ENCODE data around the gene ADGRV1. TPM values are rescaled to one million over a fixed set of nuclear protein-coding genes. Genes with fewer than 3 reads are reported as not detected.

ADGRV1 gene
- polyA plus RNA-seq, 3 donors, result 0.18 to 0.33 TPM; not detected in 1

DNA sequence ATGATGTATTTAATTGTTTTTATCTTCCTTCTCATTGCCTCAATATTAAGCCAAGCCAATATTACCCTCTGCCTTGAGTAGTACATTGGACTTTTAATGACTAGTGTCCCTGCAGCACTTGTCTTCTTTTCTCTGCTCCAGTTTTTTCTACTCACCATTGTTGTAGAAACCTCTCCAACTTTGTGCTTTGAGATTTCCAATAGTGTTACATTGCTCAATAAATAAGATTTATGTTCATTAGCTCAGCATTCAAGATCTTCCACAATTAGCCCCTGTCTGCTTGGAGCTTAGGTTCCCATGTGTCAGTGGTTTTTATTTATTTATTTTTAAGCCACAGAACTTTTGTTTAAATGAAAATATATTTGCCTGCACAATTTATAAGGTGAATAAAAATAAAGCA, 145.3 kb downstream of the ADGRV1 start:
- no peaks in the 10 kb centered on the region for H3K79me2 ChIP-seq (ENCODE audit: insufficient read depth, low read length)
- no peaks in the 10 kb centered on the region for H3K27me3 ChIP-seq (ENCODE audit: control insufficient read depth in 2 of 2, insufficient read depth in 2 of 2, low read length in 2 of 2)
- H3K27me3 Mint-ChIP-seq (ENCODE audit: low read depth in 3 of 3), result no peaks in the 10 kb centered on the region
- H3K9me3 ChIP-seq (replicated peaks in 1 of 2; ENCODE audit: control insufficient read depth in 1 of 2, insufficient read depth in 1 of 2, low read length in 2 of 2), result no peaks in the 10 kb centered on the region
- H3K4me1 Mint-ChIP-seq, result no peaks in the 10 kb centered on the region
- H3K4me3 ChIP-seq (replicated peaks in 1 of 3; ENCODE audit: low read depth in 2 of 3, low read length in 3 of 3), result no peak overlapping the region
- H3K9me3 Mint-ChIP-seq, result no peaks in the 10 kb centered on the region
- intact Hi-C loops (cut with micrococcal nuclease), result no loop called here
- H2AFZ ChIP-seq (ENCODE audit: insufficient read depth, low read depth, low read length, poor library complexity, severe bottlenecking), result no peak overlapping the region
- DNase-seq, result no peak
- H3K4me3 Mint-ChIP-seq, result no peak overlapping the region
- TF ChIP-seq, protein P1, sequence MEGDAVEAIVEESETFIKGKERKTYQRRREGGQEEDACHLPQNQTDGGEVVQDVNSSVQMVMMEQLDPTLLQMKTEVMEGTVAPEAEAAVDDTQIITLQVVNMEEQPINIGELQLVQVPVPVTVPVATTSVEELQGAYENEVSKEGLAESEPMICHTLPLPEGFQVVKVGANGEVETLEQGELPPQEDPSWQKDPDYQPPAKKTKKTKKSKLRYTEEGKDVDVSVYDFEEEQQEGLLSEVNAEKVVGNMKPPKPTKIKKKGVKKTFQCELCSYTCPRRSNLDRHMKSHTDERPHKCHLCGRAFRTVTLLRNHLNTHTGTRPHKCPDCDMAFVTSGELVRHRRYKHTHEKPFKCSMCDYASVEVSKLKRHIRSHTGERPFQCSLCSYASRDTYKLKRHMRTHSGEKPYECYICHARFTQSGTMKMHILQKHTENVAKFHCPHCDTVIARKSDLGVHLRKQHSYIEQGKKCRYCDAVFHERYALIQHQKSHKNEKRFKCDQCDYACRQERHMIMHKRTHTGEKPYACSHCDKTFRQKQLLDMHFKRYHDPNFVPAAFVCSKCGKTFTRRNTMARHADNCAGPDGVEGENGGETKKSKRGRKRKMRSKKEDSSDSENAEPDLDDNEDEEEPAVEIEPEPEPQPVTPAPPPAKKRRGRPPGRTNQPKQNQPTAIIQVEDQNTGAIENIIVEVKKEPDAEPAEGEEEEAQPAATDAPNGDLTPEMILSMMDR (IDR thresholded peaks at IDR 0.05), result no peak
- no peak overlapping the region for H3K4me2 ChIP-seq (replicated peaks; ENCODE audit: extremely low read depth, low read length, poor library complexity, severe bottlenecking)
- H3K4me1 ChIP-seq (ENCODE audit: control insufficient read depth in 1 of 2, insufficient read depth in 2 of 2, low read length in 2 of 2), result no peaks in the 10 kb centered on the region
- H3K27ac Mint-ChIP-seq, result no peak overlapping the region
- H3K27ac ChIP-seq (ENCODE audit: low read depth in 1 of 2, low read length in 2 of 2), result no peak overlapping the region
- H4K20me1 ChIP-seq (ENCODE audit: insufficient read depth, low read length), result no peaks in the 10 kb centered on the region
- no peaks in the 10 kb centered on the region for H3K36me3 ChIP-seq (replicated peaks in 1 of 2; ENCODE audit: control insufficient read depth in 1 of 2, insufficient read depth in 2 of 2, low read length in 2 of 2)
- no peaks in the 10 kb centered on the region for H3K36me3 Mint-ChIP-seq
- no peak overlapping the region for H3K9ac ChIP-seq (ENCODE audit: insufficient read depth, low read length, poor library complexity, severe bottlenecking)

DNA sequence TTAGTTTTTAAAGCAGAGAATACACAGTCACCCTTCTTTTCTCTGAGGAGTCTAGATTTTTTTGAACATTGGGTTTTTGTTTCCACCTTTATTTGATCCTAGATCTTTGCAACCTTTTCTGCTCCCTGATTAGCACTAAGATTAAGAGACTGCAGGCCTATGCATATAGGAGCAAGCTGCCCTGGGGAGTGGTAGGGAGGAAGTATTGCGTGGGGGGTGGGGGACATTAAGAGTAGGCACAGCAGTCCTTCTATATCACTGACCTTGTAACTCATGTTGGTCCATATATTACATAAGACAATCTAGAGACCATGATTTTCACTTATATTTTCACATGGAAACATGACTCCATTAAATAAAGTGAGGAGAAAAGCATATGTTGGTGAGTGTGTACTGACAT, 149.1 kb downstream of the ADGRV1 start:
- Histone ChIP-seq H3K79me2 (ENCODE audit: insufficient read depth, low read length) (no peaks in the 10 kb centered on the region), H3K9ac (ENCODE audit: insufficient read depth, low read length, poor library complexity, severe bottlenecking) (no peak overlapping the region), H3K27me3 (ENCODE audit: control insufficient read depth in 2 of 2, insufficient read depth in 2 of 2, low read length in 2 of 2) (no peaks in the 10 kb centered on the region), H3K4me1 (ENCODE audit: control insufficient read depth in 1 of 2, insufficient read depth in 2 of 2, low read length in 2 of 2) (no peaks in the 10 kb centered on the region), H3K9me3 (replicated peaks in 1 of 2; ENCODE audit: control insufficient read depth in 1 of 2, insufficient read depth in 1 of 2, low read length in 2 of 2) (no peaks in the 10 kb centered on the region), H3K4me2 (replicated peaks; ENCODE audit: extremely low read depth, low read length, poor library complexity, severe bottlenecking) (no peak overlapping the region), H4K20me1 (ENCODE audit: insufficient read depth, low read length) (no peaks in the 10 kb centered on the region), H3K4me3 (replicated peaks in 1 of 3; ENCODE audit: low read depth in 2 of 3, low read length in 3 of 3) (no peak overlapping the region), H3K27ac (ENCODE audit: low read depth in 1 of 2, low read length in 2 of 2) (no peak overlapping the region), H3K36me3 (replicated peaks in 1 of 2; ENCODE audit: control insufficient read depth in 1 of 2, insufficient read depth in 2 of 2, low read length in 2 of 2) (no peaks in the 10 kb centered on the region), H2AFZ (ENCODE audit: insufficient read depth, low read depth, low read length, poor library complexity, severe bottlenecking) (no peak overlapping the region)
- WGBS (ENCODE audit: insufficient coverage), result no CpG with 5 or more reads among the region's 1 CpG
- H3K9me3 Mint-ChIP-seq, result no peaks in the 10 kb centered on the region
- TF ChIP-seq, protein P1 (IDR thresholded peaks at IDR 0.05), result no peak
- no peaks in the 10 kb centered on the region for H3K4me1 Mint-ChIP-seq
- no peaks in the 10 kb centered on the region for H3K36me3 Mint-ChIP-seq
- no peak overlapping the region for H3K27ac Mint-ChIP-seq
- intact Hi-C loops (cut with micrococcal nuclease), result no loop called here
- peaks cover 0 to 1% (median 0%) of the 10 kb centered on the region in 3 donors for H3K27me3 Mint-ChIP-seq (ENCODE audit: low read depth in 3 of 3)
- no peak overlapping the region for H3K4me3 Mint-ChIP-seq
- DNase-seq, result no peak

Data from CD14-positive monocyte (primary cell).